KOPT-K1 (cell line): ENCODE results near the gene GNG7.
A peak's percentile ranks its signal among the peaks of the same experiment; 100 is the strongest.
"Not testable (repeated sequence)": the region's sequence is repeated elsewhere in the genome, so short reads cannot be mapped to it uniquely, and the experiment has no call there.

Source experiments
- H3K27ac ChIP-seq: fragments of 200-600 bp; sonication (generic); 2 replicates; pipeline ENCODE4 v1.5.1; 2016; ENCODE audit warnings: antibody characterized with exemption, mild to moderate bottlenecking, low read depth, low read length; ENCODE audit not compliant: poor library complexity, severe bottlenecking
- H3K36me3 ChIP-seq: fragments of 200-600 bp; sonication (generic); 2 replicates; pipeline ENCODE4 v1.5.1; 2017; ENCODE audit warnings: antibody characterized with exemption, mild to moderate bottlenecking, low read length, moderate library complexity; ENCODE audit not compliant: insufficient read depth
- H3K9me3 ChIP-seq: fragments of 200-600 bp; sonication (generic); 2 replicates; pipeline ENCODE4 v1.5.1; 2017; ENCODE audit warnings: antibody characterized with exemption, low read length, mild to moderate bottlenecking; ENCODE audit not compliant: insufficient read depth, poor library complexity, severe bottlenecking

Gene GNG7

DNA sequence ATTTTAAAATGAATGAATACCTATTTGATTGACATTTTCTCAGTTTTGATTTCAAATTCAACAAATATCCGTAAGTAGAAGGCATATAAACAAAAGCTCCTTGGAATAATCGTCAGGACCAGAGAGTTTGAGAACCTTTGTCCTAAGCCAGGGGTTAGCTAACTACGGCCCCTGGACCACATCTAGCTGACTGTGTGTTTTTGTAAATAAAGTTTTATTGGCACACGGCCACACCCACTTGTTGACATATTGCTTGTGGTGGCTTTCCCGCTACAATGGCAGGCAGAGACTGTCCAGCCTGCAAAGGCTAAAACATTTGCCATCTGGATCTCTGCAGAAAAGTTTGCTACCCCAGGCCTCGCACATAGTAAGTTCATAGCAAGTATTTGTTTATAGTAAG lies 83.4 kb downstream of the GNG7 start:
- peaks cover 10% of the 10 kb centered on the region for H3K9me3 ChIP-seq
- H3K27ac ChIP-seq, result peak overlapping the region; percentile 98
- H3K36me3 ChIP-seq, result no peaks in the 10 kb centered on the region

DNA sequence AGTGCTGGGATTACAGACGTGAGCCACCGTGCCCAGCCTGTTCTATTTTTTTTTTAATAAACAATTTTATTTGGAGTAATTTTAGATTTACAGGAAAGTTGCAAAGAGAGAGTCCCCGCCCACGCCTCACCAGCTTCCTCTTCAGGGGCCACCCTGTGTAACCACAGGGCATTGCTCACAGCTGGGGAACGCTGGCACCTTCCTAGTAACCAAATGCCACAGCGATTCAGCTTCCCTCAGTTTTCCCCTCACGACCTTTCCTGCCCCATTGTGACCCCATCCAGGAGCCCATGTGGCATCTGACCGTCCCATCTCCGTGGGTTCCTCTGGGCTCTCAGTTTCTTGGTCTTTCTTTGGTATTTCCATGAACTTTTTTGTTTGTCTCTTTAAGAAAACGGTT lies 83.9 kb downstream of the GNG7 start:
- H3K9me3 ChIP-seq, result peaks cover 10% of the 10 kb centered on the region
- H3K27ac ChIP-seq, result peak overlapping the region; percentile 98
- no peaks in the 10 kb centered on the region for H3K36me3 ChIP-seq

DNA sequence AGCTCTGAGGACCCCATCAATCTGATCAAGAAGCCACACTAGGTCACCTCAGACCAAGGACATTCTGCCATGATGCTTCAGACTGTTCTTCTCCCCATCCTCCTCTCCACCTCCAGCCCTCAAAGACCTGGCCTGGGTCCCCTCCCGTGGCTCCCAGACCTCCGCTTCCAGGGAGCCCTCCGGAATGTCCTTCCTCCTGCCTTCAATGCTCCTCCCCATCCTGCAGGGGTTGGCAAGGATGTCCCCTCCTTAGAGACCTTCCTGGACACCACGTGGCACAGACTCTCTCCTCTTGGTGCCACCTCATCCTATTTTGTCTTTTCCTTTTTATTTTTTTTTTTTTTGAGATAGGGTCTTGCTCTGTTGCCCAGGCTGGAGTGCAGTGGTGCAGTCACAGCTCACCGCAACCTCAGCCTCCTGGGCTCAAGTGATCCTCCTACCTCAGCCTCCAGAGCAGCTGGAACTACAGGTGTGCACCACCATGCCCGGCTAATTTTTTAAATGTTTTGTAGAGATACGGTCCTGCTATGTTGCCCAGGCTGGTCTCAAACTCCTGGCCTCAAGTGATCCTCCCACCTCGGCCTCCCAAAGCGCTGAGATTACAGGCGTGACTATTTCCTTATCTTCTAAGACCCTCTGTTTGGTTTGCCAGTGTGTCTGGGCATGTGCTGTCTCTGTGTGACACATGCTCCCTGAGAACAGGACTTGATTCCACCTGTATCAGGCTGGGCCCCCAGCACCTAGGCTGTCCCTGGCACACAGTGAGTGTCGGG lies 84.9 kb downstream of the GNG7 start:
- Histone ChIP-seq H3K27ac (peak overlapping the region; percentile 98), H3K9me3 (peaks cover 10% of the 10 kb centered on the region), H3K36me3 (no peaks in the 10 kb centered on the region)

DNA sequence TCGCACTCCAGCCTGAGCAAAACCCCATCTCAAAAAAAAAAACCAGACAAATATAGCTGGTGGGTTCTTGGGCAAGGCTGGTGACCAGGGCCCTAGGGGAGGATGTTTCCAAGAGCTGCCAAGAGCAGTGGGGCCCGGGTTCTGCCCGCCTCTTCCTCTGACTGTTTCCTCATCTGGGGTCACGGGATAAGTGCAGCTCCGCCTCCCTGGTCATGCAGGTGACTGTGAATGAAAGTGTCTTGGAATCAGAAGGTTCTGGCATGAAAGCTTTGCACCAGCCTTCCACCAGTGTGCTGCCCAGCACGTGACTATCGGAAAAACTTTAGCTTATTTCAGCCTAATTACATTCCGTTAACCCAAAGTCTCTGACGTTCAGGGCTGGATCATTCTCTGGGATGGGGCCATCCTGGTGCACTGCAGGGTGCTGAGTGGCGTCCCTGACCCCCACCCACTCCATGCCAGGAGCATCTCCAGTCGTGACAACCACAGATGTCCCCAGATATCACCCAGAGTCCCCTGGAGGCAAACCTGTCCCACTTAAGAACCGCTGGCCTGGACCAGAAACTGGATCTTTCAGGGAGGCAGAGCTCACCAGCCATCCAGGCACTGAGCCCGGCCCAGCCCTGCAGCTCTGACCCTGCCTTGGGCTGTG lies 85.6 kb downstream of the GNG7 start:
- Histone ChIP-seq H3K27ac (peak overlapping the region; percentile 98), H3K9me3 (peaks cover 10% of the 10 kb centered on the region), H3K36me3 (no peaks in the 10 kb centered on the region)

DNA sequence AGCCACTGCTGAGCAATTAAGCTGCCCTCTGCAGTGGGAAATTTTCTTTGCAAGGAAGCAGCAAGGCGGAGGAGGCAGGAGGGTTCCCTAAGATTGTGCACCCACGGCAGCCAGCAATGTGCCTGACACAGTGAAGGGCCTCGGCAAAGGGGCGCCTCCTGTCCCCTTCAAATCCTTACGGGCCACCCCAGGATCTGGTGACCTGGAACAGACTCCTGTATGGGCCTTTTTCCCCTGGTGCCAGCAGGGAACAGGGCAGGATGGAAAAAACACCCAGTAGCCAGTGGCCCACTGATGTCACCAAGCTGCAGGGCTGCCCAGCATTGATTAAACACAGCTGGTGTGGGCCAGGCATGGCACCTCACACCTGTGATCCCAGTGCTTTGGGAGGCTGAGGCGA lies 86.7 kb downstream of the GNG7 start:
- H3K27ac ChIP-seq, result peak overlapping the region; percentile 98
- H3K36me3 ChIP-seq, result no peaks in the 10 kb centered on the region

DNA sequence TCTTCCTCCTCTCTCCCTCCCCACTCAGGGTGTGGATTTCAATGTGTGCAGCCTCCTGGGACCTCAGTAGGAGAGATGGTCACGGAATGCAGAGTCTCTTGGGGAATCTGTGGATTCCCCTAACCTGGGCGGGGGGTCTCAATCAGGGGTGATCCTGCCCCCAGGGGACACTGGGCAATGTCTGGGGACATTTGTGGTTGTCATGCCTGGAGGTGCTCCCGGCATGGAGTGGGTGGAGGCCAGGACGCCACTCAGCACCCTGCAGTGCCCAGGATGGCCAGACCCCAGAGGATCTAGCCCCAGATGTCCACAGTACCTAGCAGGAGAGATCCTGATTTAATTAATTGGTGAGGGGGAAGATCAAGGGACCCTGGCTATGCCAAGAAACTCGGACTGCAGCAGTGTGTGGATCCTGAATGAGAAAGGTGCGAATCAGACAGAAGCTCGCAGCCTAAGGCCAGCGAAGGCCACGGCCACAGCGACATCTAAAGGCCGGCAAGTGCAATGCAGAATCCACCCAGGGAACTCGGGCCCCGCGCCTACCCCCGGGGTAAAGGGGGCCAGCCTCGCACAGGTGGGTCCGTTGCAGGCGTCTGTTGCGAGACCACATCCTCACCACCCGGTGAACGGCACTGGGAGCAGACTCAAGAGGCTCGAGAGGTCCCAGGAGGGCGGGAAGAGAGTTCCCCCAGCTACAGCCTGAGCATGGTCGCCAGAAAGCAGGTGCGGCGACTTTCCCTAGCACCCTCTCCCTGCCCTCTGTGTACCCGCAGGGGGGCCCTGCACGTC lies 88.8 kb downstream of the GNG7 start:
- H3K36me3 ChIP-seq, result no peaks in the 10 kb centered on the region
- H3K9me3 ChIP-seq, result peaks cover 10% of the 10 kb centered on the region
- peak overlapping the region; percentile 94 for H3K27ac ChIP-seq

More for the DNA sequence above, 86.7 kb downstream of the GNG7 start:
- peaks cover 10% of the 10 kb centered on the region for H3K9me3 ChIP-seq

DNA sequence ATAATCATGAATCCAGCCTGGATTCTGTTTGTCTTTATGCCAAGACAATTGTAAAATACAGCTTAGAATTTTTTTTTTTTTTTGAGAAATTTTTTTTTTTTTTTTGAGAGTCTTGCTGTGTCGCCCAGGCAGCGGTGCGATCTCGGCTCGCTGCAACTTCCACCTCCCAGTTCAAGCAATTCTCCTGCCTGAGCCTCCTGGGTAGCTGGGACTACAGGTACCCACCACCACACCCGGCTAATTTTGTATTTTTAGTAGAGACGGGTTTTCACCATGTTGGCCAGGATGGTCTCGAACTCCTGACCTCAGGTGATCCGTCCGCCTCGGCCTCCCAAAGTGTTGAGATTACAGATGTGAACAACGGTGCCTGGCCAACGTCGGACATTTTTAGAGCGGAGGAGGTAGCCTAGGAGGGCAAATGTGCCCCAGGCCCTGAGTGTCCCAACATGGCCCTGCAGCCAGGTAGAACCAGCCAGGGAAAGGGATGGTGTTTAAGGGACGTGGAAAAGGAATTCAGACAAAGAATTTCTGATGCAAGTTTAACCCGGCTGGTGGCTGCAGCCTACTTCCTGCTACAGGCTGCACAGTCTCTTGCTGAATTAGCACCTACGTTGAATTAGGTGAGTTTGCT lies 89.8 kb downstream of the GNG7 start:
- Histone ChIP-seq H3K36me3 (no peaks in the 10 kb centered on the region), H3K9me3 (peaks cover 10% of the 10 kb centered on the region), H3K27ac (peak overlapping the region; percentile 94)

DNA sequence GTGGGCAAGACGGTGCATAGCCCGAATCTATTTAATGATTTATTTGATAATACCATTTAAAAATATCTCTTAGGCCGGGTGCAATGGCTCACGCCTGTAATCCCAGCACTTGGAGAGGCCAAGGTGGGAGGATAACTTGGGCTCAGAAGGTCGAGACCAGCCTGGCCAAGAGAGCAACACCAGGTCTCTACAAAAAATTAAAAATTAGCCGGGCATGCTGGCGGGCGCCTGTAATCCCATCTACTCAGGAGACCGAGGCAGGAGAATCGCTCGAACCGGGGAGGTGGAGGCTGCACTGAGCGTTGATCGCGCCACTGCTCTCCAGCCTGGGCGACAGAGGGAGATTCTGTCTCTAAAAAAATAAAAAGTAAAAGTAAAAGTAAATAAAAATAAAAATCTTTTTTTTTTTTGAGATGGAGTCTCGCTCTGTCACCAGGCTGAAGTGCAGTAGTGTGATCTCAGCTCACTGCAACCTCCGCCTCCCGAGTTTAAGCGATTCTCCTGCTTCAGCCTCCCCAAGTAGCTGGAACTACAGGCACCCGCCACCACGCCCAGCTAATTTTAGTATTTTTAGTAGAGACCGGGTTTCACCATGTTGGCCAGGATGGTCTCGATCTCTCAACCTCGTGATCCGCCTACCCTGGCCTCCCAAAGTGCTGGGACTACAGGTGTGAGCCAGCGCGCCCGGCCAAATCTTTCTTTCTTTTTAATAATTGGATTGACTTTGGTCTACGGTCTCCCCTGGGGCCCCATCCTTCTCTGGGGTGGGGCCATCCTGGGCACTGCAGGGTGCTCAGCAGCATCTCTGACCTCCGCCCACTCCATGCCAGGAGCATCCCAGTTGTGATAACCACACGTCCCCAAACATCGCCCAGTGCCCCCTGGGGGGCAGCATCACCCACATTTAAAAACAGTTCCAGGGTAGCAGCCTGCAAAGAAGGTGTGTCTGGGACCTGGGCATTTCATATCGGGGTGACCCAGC lies 90.7 kb downstream of the GNG7 start:
- Histone ChIP-seq H3K27ac (peak overlapping the region; percentile 94), H3K9me3 (peaks cover 10% of the 10 kb centered on the region), H3K36me3 (no peaks in the 10 kb centered on the region)

DNA sequence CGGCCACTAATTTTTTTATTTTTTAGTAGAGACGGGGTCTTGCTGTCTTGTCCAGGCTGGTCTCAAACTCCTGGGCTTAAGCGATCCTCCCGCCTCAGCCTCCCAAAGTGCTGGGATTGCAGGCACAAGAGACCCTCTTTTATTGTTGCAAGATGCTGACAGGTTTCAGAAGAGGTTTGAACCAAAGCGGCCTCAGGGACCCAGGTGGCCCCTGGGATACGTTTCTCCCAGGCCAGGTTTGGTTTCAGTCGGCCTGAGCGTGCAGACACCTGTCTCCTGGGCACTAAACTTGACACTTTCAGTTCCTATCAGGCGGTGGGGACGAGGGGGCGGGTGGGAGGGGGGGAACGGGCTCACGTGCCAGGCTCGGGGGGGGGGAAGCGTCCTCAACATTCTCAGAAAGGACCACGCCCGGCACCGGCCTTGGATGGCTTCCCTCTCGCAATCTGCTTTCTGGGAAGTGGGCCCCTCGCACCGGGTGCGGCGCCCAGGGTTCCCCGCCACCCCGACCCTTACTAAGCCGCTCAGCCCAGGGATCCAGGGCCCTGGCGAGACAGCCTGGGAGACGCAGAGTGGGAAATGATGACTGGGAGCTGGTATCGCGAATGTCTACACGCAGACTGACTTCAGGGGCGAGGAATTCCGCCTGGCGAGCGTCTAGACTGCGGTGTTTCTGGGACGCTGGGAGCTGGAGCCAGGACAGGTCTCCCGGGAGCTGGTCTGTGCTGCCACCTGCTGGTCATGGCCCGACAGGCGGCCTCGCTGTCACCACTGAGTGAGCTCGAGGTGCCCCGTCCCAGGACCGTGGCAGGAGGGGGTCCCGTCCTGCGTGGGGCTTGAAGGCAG lies 91.6 kb downstream of the GNG7 start:
- Histone ChIP-seq H3K36me3 (no peaks in the 10 kb centered on the region), H3K9me3 (peaks cover 10% of the 10 kb centered on the region), H3K27ac (peak overlapping the region; percentile 52)

DNA sequence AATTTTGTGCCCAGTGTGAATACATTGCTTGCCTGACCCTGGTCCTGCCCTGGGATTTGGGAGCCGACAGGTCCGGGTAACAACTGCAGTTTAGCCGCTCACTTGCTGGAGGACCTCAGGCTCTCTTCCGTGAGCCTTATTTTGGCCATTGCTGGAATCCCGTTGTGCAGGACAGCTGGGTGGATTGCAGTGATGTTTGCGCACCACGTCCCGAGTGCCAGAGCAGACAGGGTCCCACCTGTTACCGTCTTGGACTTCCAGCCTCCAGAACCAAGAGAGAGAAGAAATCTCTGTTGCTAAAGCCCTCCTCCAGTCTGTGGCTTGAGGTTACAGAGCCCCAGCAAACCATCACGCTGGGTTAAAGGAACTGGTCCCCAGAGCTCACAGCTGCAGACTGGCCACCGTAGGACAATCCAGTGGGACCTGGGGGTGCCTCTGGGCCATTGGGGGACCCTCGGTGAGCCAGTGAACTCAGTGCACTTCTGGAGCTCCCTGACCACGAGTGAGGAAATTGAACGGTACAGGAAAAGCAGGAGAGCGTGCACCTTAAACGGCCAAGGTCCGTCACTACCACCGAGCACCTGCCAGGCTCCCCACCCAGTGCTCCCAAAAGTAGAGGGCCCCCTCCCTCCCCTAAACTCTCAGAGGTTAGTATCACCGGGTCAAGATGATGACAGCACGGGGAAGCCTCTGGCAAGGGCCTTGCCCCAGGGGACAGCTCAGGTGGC lies 92.9 kb downstream of the GNG7 start:
- H3K36me3 ChIP-seq, result no peaks in the 10 kb centered on the region
- no peak overlapping the region for H3K27ac ChIP-seq
- peaks cover 3% of the 10 kb centered on the region for H3K9me3 ChIP-seq

DNA sequence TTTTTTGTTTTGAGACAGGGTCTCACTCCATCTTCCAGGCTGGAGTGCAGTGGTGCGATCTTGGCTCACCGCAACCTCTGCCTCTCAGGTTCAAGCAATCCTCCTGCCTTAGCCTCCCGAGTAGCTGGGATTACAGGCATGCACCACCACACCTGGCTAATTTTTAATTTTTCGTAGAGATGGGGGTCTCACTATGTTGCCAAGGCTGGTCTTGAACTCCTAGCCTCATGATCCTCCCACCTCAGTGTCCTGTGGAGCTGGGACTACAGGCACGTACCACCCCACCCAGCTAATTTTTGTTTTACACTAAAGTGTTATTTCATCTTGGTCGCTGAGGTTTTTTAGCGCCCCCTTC lies 93.5 kb downstream of the GNG7 start:
- not testable (repeated sequence) for H3K9me3 ChIP-seq, H3K36me3 ChIP-seq, H3K27ac ChIP-seq

DNA sequence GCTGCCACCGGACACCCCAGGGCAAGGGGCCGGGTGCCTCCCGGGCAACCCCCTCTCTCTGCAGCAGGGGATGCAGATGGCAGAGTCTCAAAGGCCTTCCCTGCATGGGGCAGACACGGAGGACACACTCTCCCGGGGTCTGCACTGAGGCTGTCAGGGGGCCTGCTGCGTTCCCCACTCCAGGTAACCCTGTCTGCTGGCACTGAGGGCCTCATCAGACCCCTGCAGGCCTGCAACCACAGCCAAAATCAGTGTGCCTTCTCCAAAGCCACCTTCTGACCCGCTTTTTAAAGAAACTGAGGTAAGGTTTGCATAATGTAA lies 93.9 kb downstream of the GNG7 start:
- H3K27ac ChIP-seq, result no peak overlapping the region
- H3K36me3 ChIP-seq, result no peaks in the 10 kb centered on the region
- H3K9me3 ChIP-seq, result no peaks in the 10 kb centered on the region
